Measurements from ENCODE around the gene ECT2L.
A peak's percentile ranks its signal among the peaks of the same experiment; 100 is the strongest.

The ECT2L gene

DNA sequence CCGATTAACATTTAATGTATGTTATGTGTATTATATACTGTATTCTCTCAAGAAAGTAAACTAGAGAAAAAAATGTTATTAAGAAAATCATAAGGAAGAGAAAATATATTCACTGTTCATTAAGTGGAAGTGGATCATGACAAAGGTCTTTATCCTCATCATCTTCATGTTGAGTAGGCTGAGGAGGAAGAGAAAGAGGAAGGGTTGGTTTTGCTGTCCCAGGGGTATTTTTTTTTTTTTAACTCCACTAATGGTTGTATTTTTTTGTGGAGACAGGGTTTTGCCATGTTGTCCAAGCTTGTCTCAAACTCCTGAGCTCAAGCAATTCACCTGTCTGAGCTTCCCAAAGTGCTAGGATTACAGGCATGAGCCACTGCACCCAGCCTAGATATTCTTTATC, 11.0 kb downstream of the ECT2L start:
- TF ChIP-seq, protein P1, sequence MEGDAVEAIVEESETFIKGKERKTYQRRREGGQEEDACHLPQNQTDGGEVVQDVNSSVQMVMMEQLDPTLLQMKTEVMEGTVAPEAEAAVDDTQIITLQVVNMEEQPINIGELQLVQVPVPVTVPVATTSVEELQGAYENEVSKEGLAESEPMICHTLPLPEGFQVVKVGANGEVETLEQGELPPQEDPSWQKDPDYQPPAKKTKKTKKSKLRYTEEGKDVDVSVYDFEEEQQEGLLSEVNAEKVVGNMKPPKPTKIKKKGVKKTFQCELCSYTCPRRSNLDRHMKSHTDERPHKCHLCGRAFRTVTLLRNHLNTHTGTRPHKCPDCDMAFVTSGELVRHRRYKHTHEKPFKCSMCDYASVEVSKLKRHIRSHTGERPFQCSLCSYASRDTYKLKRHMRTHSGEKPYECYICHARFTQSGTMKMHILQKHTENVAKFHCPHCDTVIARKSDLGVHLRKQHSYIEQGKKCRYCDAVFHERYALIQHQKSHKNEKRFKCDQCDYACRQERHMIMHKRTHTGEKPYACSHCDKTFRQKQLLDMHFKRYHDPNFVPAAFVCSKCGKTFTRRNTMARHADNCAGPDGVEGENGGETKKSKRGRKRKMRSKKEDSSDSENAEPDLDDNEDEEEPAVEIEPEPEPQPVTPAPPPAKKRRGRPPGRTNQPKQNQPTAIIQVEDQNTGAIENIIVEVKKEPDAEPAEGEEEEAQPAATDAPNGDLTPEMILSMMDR (IDR thresholded peaks at IDR 0.05; ENCODE audit: low read depth, low read length): no peak
- no peak overlapping the region for H3K4me3 ChIP-seq (ENCODE audit: low read depth, low read length)

DNA sequence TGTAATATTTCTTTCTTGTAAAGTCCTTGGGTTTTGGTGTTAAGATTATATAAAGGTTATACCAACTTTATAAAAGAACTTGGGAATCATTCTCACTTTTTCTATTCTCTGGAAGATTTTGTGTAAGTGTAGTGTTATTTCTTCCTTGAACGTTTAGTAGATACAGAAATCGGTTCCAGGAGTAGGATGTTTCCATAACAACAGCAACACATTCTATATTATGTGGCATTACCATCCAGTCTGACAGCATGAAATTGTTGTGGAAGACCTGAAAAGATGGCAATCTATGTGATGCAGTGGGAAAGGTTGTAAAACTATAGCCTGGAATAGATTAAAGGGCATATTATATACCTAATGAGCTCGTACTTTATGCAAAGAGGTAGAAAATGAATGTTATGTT, 13.8 kb downstream of the ECT2L start:
- no peak overlapping the region for H3K4me3 ChIP-seq (ENCODE audit: low read depth, low read length)
- TF ChIP-seq, protein P1 (IDR thresholded peaks at IDR 0.05; ENCODE audit: low read depth, low read length): no peak

DNA sequence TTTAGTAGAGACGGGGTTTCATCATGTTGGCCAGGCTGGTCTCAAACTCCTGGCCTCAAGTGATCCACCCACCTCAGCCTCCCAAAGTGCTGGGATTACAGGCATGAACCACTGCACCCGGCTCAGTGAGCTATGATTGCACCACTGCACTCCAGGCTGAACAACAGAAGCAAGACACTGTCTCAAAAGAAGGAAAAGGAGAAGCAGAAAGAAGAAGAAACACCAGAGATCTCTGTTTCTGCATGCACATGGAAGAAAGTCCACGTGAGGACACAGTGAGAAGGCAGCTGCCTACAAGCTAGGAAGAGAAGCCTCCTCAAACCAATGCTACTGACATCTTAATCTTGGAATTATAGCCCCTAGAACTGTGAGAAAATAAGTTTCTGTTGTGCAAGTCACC, 16.0 kb downstream of the ECT2L start:
- TF ChIP-seq, protein P1 (IDR thresholded peaks at IDR 0.05; ENCODE audit: low read depth, low read length): no peak
- no peak overlapping the region for H3K4me3 ChIP-seq (ENCODE audit: low read depth, low read length)

DNA sequence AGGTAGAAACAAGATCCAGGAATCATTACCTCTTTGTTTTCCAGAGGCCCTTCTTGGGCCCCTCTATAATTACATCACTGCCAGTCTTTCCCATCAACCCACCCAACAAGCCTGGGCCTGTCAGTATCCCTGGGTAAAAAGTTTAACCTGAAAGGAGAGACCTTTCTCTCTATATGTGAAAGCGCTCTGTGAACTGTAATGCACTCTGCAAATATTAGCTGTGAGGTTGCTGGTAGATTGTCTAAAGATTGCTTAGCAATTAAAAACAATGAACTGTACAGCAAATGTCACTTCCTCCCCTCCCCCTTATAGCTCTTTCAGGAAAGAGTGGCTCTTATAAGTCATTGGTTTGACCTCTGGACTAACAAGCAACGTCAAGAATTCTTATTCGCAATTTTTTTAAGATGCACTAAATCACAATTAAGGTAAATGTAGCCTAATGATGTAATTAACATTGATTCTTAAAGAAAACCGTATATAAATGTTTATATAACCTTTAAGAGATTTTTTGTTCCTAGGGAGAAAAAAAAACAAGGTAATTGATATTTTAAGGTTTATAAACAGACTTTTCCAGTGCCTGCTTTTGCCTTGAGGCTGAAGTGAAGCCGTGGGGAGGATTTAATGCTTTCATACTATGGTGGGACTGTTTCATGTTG, 18.4 kb downstream of the ECT2L start:
- no peak overlapping the region for H3K4me3 ChIP-seq (ENCODE audit: low read depth, low read length)
- TF ChIP-seq, protein P1 (IDR thresholded peaks at IDR 0.05; ENCODE audit: low read depth, low read length): no peak

DNA sequence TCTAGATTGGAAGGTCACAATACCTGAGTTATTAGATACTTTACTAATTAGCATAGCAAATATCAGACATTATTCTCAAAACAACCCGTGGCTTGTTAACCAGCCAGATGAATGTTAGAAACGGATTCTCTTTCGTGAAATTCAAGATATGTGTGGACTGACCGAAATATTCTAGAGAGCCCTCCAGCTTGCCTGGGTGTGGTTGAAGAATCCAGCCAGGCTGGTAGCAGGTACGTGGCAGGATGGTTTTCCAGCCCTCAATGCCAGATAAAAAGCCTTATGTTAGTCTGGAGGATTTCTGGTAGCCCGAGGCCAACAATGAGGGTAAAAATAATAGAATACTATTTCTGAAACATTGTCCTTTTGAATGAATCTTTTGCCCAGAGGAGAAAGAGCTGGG, 19.3 kb downstream of the ECT2L start:
- TF ChIP-seq, protein P1 (IDR thresholded peaks at IDR 0.05; ENCODE audit: low read depth, low read length): no peak
- no peak overlapping the region for H3K4me3 ChIP-seq (ENCODE audit: low read depth, low read length)

DNA sequence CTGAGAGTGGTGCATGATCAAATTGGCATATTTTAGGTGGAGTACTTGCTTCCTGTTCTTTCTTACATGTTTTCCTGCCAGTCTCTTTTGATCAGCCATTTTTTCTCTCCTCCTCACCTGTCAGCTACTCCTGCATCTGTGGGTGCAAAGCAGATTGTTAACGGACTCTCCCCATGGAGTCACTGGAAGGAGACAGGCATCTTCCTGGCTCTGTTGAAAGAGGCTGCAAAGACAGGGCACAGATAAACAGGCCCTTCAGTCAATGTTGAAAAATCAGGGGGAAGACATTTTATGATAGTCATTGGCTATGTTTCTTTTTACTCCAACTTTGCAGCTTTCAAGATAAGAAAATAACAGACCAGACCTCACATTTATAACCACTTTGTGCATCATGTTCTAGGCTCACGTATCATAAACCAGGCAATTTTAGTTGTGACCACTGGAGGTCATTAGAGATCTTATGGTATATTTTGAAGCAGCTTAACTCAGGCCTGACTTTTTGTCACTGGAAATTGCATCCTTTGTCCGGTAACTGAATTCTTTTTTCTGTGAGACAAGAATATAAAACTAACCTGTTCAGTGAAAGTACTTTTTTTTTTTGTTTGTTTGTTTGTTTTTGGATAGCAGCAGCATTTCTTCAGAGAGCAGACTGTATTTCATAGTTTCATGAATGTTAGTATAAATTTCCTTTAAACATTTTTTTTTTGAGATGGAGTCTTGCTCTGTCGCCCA, 20.1 kb downstream of the ECT2L start:
- TF ChIP-seq, protein P1 (IDR thresholded peaks at IDR 0.05; ENCODE audit: low read depth, low read length): peak; percentile 50; the same call in 1 of the 2 replicates
- H3K4me3 ChIP-seq (ENCODE audit: low read depth, low read length): no peak overlapping the region

DNA sequence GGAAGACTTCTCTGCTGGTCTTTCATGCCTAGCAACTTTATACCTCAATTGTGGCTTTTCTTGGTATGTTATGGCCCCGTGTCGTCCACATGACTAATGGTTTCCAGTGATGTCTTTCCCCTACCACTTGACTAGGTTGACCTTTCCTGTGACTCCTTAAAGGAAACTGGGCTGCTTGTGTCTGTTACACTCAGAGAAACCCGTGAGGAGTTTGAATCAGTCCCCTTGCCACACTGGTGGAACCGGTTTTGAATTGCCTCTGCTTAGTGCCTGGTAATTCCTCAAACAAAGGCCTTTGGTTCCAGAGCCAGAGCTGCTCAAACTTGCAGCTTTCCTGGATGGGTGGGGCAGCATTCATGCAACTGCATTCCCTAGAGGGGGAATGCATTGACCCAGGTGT, 21.9 kb downstream of the ECT2L start:
- H3K4me3 ChIP-seq (ENCODE audit: low read depth, low read length): no peak overlapping the region
- TF ChIP-seq, protein P1 (IDR thresholded peaks at IDR 0.05; ENCODE audit: low read depth, low read length): no peak
